CD4-positive, alpha-beta T cell (primary cell): ENCODE data around the gene OFD1. TPM values are rescaled to one million over a fixed set of nuclear protein-coding genes. Genes with fewer than 3 reads are reported as not detected.

ENCODE experiments used
- ATAC-seq: fragments of 200-7000 bp; cut with Tn5 transposase; one replicate; pipeline ENCODE4 v1.10.0; 2022; ENCODE audit warnings: mild to moderate bottlenecking; ENCODE audit not compliant: poor library complexity
- CTCF ChIA-PET: fragments of 350-600 bp; sonication (Branson Sonifier 250); formaldehyde crosslinking; loops from one replicate; lab custom pipeline; 2021; ENCODE audit warnings: antibody characterized with exemption, inconsistent platforms; lab: Charles Lee
- POLR2A ChIA-PET: fragments of 350-600 bp; sonication (Branson Sonifier 250); formaldehyde crosslinking; loops from one replicate; lab custom pipeline; 2021; ENCODE audit warnings: antibody characterized with exemption, inconsistent platforms; lab: Charles Lee
- DNase-seq, 14 experiments: peaks; one replicate each; pipeline ENCODE4 v3.0.0-alpha.2; 2013 to 2020; ENCODE audit warnings: mixed read lengths in 2 of 14
- H3K27ac ChIP-seq, 2 donors: one replicate each; pipeline versions ENCODE4 v1.5.1 to v1.7.0; 2013; ENCODE audit warnings: low read length in 2 of 2, low read depth in 1 of 2, mild to moderate bottlenecking in 1 of 2
- H3K27me3 ChIP-seq, 2 experiments: 1 replicate in 1 of 2; 2 replicates in 1 of 2; pipeline versions ENCODE4 v1.6.1 to v1.7.0; 2013; ENCODE audit warnings: low read length in 2 of 2, control low read depth in 1 of 2, mild to moderate bottlenecking in 1 of 2, moderate library complexity in 1 of 2; ENCODE audit not compliant: insufficient read depth in 2 of 2, control insufficient read depth in 1 of 2
- H3K36me3 ChIP-seq: one replicate; pipeline ENCODE4 v1.6.1; 2013; ENCODE audit warnings: low read length, control low read depth; ENCODE audit not compliant: insufficient read depth
- H3K4me1 ChIP-seq: one replicate; pipeline ENCODE4 v1.6.1; 2013; ENCODE audit warnings: low read length, control low read depth; ENCODE audit not compliant: insufficient read depth
- H3K4me3 ChIP-seq: one replicate; pipeline ENCODE4 v1.5.1; 2013; ENCODE audit warnings: mild to moderate bottlenecking, low read length, moderate library complexity
- H3K9me3 ChIP-seq, 2 experiments: 1 replicate in 1 of 2; 2 replicates in 1 of 2; pipeline versions ENCODE4 v1.6.1 to v1.7.0; 2013; ENCODE audit warnings: low read length in 2 of 2, mild to moderate bottlenecking in 2 of 2, control low read depth in 1 of 2, moderate library complexity in 1 of 2; ENCODE audit not compliant: control insufficient read depth in 1 of 2, insufficient read depth in 1 of 2
- H3K27ac Mint-ChIP-seq: one replicate; pipeline ENCODE4 v1.8.0; 2020; ENCODE audit warnings: mixed read lengths
- H3K27me3 Mint-ChIP-seq: one replicate; pipeline ENCODE4 v1.8.0; 2021; ENCODE audit warnings: mixed read lengths
- H3K36me3 Mint-ChIP-seq: one replicate; pipeline ENCODE4 v1.8.0; 2021; ENCODE audit warnings: low read depth, mixed read lengths
- H3K4me1 Mint-ChIP-seq: one replicate; pipeline ENCODE4 v1.8.0; 2021; ENCODE audit warnings: low read depth, mixed read lengths
- H3K4me3 Mint-ChIP-seq: one replicate; pipeline ENCODE4 v1.8.0; 2020; ENCODE audit warnings: mild to moderate bottlenecking, mixed read lengths
- H3K9me3 Mint-ChIP-seq: one replicate; pipeline ENCODE4 v1.8.0; 2020; ENCODE audit warnings: mixed read lengths
- CTCF ChIP-seq: fragments of 200-600 bp; IDR thresholded peaks from one replicate; pipeline ENCODE4 v1.8.0; 2022; ENCODE audit warnings: antibody characterized with exemption, mild to moderate bottlenecking
- intact Hi-C, 2 experiments: fragments of 100-400 bp; cut with DNase I in 1 of 2; cut with micrococcal nuclease in 1 of 2; formaldehyde crosslinking; loops; one replicate each; pipeline versions ENCODE4 v1.15.1 to v1.9.0; 2023 to 2025; cut with DNase I, micrococcal nuclease
- total RNA-seq, 174 experiments: library from RNA in 2 of 174; stranded (reverse) in 2 of 174; gene quantifications; one replicate each; pipeline ENCODE4 v1.2.3 and lab custom pipeline; 2021 to 2026

The OFD1 gene
- total RNA-seq, 2 experiments from 2014 or later, result 59.1 to 60.0 TPM

GRCh38 chrX:13798184-13798583 lies 63.6 kb downstream of the OFD1 start:
- Mint-ChIP-seq H3K4me1 (no peaks in the 10 kb centered on the region), H3K36me3 (no peaks in the 10 kb centered on the region), H3K27ac (no peak overlapping the region), H3K27me3 (no peaks in the 10 kb centered on the region), H3K4me3 (no peak overlapping the region), H3K9me3 (no peaks in the 10 kb centered on the region)
- POLR2A ChIA-PET, result no interaction called here
- H3K27me3 ChIP-seq, result no peaks in the 10 kb centered on the region
- H3K27ac ChIP-seq, result no peak overlapping the region
- TF ChIP-seq CTCF, result no peak
- ATAC-seq (no peak), DNase-seq (no peak)
- CTCF ChIA-PET, result no interaction called here
- no peaks in the 10 kb centered on the region for H3K36me3 ChIP-seq
- no peaks in the 10 kb centered on the region for H3K9me3 ChIP-seq
- H3K4me1 ChIP-seq, result no peaks in the 10 kb centered on the region
- H3K4me3 ChIP-seq, result no peak overlapping the region
- intact Hi-C loops, result no loop called here

GRCh38 chrX:13803116-13803515 lies 68.6 kb downstream of the OFD1 start:
- Histone ChIP-seq H3K36me3 (no peaks in the 10 kb centered on the region), H3K9me3 (no peaks in the 10 kb centered on the region)

GRCh38 chrX:13805241-13805640 lies 70.7 kb downstream of the OFD1 start:
- ChIA-PET POLR2A (no interaction called here), CTCF (no interaction called here)
- Mint-ChIP-seq H3K4me3 (no peak overlapping the region), H3K4me1 (no peaks in the 10 kb centered on the region), H3K27me3 (peaks cover 5% of the 10 kb centered on the region), H3K9me3 (no peaks in the 10 kb centered on the region), H3K27ac (no peak overlapping the region), H3K36me3 (no peaks in the 10 kb centered on the region)
- H3K36me3 ChIP-seq, result no peaks in the 10 kb centered on the region
- no peak overlapping the region for H3K4me3 ChIP-seq
- no peaks in the 10 kb centered on the region for H3K27me3 ChIP-seq
- H3K9me3 ChIP-seq, result no peaks in the 10 kb centered on the region
- no peak for ATAC-seq
- H3K4me1 ChIP-seq, result no peaks in the 10 kb centered on the region
- no peak overlapping the region for H3K27ac ChIP-seq
- TF ChIP-seq CTCF, result no peak
- intact Hi-C loops, result no loop called here
- DNase-seq, result no peak

More at GRCh38 chrX:13803116-13803515, 68.6 kb downstream of the OFD1 start:
- Mint-ChIP-seq H3K27me3 (peaks cover 5% of the 10 kb centered on the region), H3K36me3 (no peaks in the 10 kb centered on the region), H3K4me1 (no peaks in the 10 kb centered on the region), H3K27ac (no peak overlapping the region), H3K4me3 (no peak overlapping the region), H3K9me3 (no peaks in the 10 kb centered on the region)
- TF ChIP-seq CTCF, result no peak
- H3K27ac ChIP-seq, result no peak overlapping the region
- ChIA-PET POLR2A (no interaction called here), CTCF (no interaction called here)
- DNase-seq (no peak), ATAC-seq (no peak)
- no peaks in the 10 kb centered on the region for H3K4me1 ChIP-seq
- no peaks in the 10 kb centered on the region for H3K27me3 ChIP-seq
- intact Hi-C loops, result no loop called here
- no peak overlapping the region for H3K4me3 ChIP-seq
